EL (cell line): Measurements from ENCODE around the gene UBE2Q2.
"Not testable (repeated sequence)": the region's sequence is repeated elsewhere in the genome, so short reads cannot be mapped to it uniquely, and the experiment has no call there.

Experiments used
- DNase-seq: peaks from one replicate; pipeline ENCODE4 v3.0.0-alpha.2; 2016

UBE2Q2 gene

GRCh38 chr15:75827691-75828090 lies 15.6 kb upstream of the UBE2Q2 start:
- no peak for DNase-seq

- DNase-seq: no peak
These were observed 14.8 kb upstream of the UBE2Q2 start for GRCh38 chr15:75828429-75828828.

- DNase-seq: no peak
These were observed 12.1 kb upstream of the UBE2Q2 start for GRCh38 chr15:75830910-75831805.

- no peak for DNase-seq
These were observed 11.5 kb upstream of the UBE2Q2 start for GRCh38 chr15:75831806-75832102.

- no peak for DNase-seq
These were observed 11.1 kb upstream of the UBE2Q2 start for GRCh38 chr15:75832114-75832513.

- DNase-seq: no peak
These were observed 9.2 kb upstream of the UBE2Q2 start for GRCh38 chr15:75834021-75834420.

- no peak for DNase-seq
These were observed 7.0 kb upstream of the UBE2Q2 start for GRCh38 chr15:75835990-75836958.

GRCh38 chr15:75836959-75837334 lies 6.3 kb upstream of the UBE2Q2 start:
- DNase-seq: peak; percentile 78

GRCh38 chr15:75840659-75841058 lies 2.6 kb upstream of the UBE2Q2 start:
- DNase-seq: peak; percentile 59

GRCh38 chr15:75841626-75842025 lies 1.6 kb upstream of the UBE2Q2 start:
- no peak for DNase-seq

- DNase-seq: peak; percentile 57
These were observed 683 bp downstream of the UBE2Q2 start for GRCh38 chr15:75843678-75844581.

- DNase-seq: no peak
These were observed 1.5 kb downstream of the UBE2Q2 start for GRCh38 chr15:75844629-75845335.

- DNase-seq: no peak
These were observed 5.9 kb downstream of the UBE2Q2 start for GRCh38 chr15:75849167-75849566.

- no peak for DNase-seq
These were observed 7.5 kb downstream of the UBE2Q2 start for GRCh38 chr15:75850708-75851107.

- not testable (repeated sequence) for DNase-seq
These were observed 8.3 kb downstream of the UBE2Q2 start for GRCh38 chr15:75851566-75851965.

GRCh38 chr15:75857886-75858285 lies 14.6 kb downstream of the UBE2Q2 start:
- DNase-seq: no peak

- no peak for DNase-seq
These were observed 18.6 kb downstream of the UBE2Q2 start for GRCh38 chr15:75861750-75862402.

- DNase-seq: no peak
These were observed 19.5 kb downstream of the UBE2Q2 start for GRCh38 chr15:75862796-75863195.

GRCh38 chr15:75864213-75865059 lies 21.2 kb downstream of the UBE2Q2 start:
- no peak for DNase-seq

GRCh38 chr15:75866045-75866444 lies 22.8 kb downstream of the UBE2Q2 start:
- DNase-seq: not testable (repeated sequence)

GRCh38 chr15:75866916-75867315 lies 23.7 kb downstream of the UBE2Q2 start:
- no peak for DNase-seq
